Suprapubic skin (tissue), 3 donors: Measurements from ENCODE around the gene PCDHGA3.

Source experiments
- POLR2AphosphoS5 ChIP-seq, 3 donors: sonication (generic); formaldehyde crosslinking; IDR thresholded peaks; one replicate each; pipeline ENCODE4 v1.6.1; 2017; ENCODE audit warnings: antibody characterized with exemption in 3 of 3
- TF ChIP-seq, protein P1 (sequence below), 2 donors: fragments of 200-600 bp in 1 of 2; fragments of 450-650 bp in 1 of 2; sonication (generic) in 1 of 2; IDR thresholded peaks; one replicate each; pipeline ENCODE4 v1.5.1; 2016 to 2019; ENCODE audit warnings: antibody characterized with exemption in 2 of 2, mild to moderate bottlenecking in 1 of 2, moderate library complexity in 1 of 2

DNA sequence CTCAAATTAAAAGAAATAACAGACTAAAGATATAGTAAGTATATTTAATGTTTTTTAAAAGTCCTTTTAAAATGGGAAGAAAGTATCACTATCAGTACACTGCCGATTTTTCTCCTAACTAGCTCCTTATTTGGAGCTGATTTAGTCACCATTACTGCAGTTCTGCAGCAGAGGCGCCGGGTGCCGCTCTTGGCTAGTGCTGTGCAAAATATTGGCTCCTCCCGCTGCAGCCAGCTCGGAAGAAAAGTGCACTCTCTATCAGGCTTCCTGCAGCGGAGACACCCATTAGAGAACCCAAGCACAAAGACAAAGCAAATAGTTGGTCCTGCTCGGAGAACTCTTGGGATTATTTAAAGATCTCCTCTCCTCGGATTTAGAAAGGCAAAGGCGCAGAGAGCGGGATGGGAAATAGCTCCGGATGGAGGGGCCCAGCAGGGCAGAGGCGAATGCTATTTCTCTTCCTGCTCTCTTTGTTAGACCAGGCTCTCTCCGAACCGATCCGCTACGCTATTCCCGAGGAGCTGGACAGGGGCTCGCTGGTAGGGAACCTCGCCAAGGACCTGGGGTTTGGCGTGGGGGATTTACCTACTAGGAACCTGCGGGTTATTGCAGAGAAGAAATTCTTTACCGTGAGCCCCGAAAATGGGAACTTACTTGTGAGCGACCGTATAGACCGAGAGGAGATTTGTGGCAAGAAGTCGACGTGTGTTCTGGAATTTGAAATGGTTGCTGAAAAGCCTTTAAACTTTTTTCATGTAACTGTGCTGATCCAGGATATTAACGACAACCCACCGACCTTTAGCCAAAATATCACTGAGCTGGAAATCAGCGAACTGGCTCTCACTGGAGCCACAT, 26.6 kb downstream of the PCDHGA3 start, which contains the start of gene PCDHGB3:
- TF ChIP-seq, protein P1, sequence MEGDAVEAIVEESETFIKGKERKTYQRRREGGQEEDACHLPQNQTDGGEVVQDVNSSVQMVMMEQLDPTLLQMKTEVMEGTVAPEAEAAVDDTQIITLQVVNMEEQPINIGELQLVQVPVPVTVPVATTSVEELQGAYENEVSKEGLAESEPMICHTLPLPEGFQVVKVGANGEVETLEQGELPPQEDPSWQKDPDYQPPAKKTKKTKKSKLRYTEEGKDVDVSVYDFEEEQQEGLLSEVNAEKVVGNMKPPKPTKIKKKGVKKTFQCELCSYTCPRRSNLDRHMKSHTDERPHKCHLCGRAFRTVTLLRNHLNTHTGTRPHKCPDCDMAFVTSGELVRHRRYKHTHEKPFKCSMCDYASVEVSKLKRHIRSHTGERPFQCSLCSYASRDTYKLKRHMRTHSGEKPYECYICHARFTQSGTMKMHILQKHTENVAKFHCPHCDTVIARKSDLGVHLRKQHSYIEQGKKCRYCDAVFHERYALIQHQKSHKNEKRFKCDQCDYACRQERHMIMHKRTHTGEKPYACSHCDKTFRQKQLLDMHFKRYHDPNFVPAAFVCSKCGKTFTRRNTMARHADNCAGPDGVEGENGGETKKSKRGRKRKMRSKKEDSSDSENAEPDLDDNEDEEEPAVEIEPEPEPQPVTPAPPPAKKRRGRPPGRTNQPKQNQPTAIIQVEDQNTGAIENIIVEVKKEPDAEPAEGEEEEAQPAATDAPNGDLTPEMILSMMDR (IDR thresholded peaks at IDR 0.05) = peak in 1 of 2 donors; percentile 27
- no peak for TF ChIP-seq POLR2AphosphoS5 (IDR thresholded peaks at IDR 0.05)
